GM18951 (cell line): ENCODE results near the gene PGAM4.
"Not testable (repeated sequence)": the region's sequence is repeated elsewhere in the genome, so short reads cannot be mapped to it uniquely, and the experiment has no call there.

Experiments used
- POLR2A ChIP-seq: IDR thresholded peaks from 4 replicates; pipeline ENCODE4 v1.6.1; 2011; ENCODE audit warnings: mild to moderate bottlenecking; ENCODE audit not compliant: insufficient read length, insufficient read depth; ENCODE audit errors: extremely low read depth
- in situ Hi-C: fragments of 300-500 bp; cut with MboI; formaldehyde crosslinking; loops from one replicate; pipeline ENCODE4 v1.12.0; 2022; ENCODE audit warnings: low sequenced_read_pairs, mixed read lengths, inconsistent platforms; ENCODE audit not compliant: unreplicated experiment

Gene PGAM4

DNA sequence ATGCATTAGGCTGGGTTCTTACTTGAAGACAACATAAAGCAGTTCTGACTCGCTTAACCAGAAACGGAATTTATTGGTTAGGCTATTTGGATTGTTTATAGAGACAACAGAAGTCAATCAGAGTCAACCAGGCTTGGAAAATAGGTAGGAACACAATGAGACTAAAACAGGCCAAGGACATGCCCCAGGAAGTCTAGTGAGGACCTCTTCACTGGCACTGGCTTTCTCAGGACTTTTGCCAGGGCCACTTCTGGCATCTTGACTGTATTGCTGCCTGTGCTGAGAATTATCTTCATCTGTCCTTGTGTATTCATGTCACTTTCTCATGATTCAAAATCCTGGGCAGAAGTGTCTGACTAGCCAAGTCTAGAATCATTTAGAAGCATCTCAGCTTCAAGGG is 19.6 kb downstream of the PGAM4 start:
- no peak for TF ChIP-seq POLR2A
- in situ Hi-C loops: no loop called here

- no peak for TF ChIP-seq POLR2A
Observed at GRCh38 chrX:77946571-77946970, 22.9 kb downstream of the PGAM4 start.

GRCh38 chrX:77945910-77946545 is 23.4 kb downstream of the PGAM4 start:
- TF ChIP-seq POLR2A: no peak
- in situ Hi-C loops: no loop called here

More at GRCh38 chrX:77946571-77946970, 22.9 kb downstream of the PGAM4 start:
- in situ Hi-C loops: no loop called here

DNA sequence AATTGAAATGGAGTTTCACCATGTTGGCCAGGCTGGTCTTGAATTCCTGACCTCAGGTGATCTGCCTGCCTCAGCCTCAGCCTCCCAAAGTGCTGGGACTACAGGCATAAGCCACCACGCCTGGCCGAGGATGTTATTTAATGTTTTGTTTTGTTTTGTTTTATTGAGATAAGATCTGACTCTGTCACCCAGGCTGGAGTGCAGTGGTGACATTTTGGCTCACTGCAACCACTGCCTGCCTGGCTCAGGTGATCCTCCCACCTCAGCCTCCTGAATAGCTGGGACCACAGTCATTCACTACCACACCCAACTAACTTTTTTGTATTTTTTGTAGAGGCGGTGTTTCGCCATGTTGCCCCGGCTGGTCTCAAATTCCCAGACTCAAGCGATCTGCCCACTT is 24.4 kb downstream of the PGAM4 start:
- in situ Hi-C loops: not testable (repeated sequence)

GRCh38 chrX:77938083-77938680 is 31.3 kb downstream of the PGAM4 start:
- TF ChIP-seq POLR2A: no peak
- in situ Hi-C loops: no loop called here

DNA sequence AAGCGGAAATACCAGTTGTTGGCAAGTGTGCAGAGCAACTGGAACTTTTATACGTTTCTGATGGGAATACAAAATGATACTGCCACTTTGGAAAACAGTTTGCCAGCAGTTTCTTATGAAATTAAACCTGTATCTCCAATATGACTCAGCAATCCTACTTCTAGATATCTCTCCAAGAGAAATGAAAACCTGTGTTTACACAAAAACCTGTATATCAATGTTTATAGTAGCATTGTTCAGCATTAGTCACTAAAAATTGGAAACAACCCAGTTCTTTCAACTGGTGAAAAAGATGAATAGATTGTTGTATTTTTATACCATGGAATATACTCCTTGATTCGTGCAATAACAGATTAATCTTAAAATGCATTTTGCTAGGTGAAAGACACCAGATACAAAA is 32.1 kb downstream of the PGAM4 start:
- in situ Hi-C loops: no loop called here
- no peak for TF ChIP-seq POLR2A

DNA sequence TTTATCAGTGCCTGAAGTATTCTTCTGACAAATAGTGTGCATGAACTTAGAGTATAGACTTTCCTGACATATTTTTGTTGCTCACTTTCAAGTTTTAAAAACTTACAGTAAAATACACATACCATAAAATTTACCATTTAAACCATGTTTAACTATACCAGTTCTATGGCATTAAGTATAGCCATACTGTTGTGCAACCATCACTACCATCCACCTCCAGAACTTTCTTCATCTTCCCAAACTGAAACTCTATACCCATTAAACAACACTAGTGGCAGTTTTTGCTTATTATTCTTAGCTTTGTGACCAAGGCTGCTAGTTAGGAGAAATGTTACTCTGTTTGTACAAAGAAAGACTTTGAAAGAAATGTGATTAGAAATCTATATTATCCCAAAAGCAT is 33.1 kb downstream of the PGAM4 start:
- no peak for TF ChIP-seq POLR2A
- in situ Hi-C loops: no loop called here

DNA sequence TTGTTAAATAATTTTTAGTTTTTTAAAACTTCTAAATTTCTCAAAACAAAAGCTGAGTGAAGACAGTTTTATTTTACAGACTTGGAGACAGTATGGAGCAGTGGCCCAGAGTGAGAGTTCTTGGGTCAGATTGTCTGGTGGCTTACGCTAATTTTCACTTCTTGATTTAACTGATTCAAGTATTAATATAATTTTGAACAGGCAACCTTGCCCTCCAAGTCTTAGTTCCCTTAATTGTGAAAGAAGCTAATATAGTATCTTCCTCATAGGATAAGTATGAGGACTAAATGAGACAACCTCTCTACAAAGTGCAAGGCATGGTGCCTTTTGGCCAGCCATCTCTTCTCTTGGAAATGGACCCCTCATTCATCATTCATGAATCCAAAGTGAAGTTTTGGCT is 33.6 kb downstream of the PGAM4 start:
- in situ Hi-C loops: no loop called here
- no peak for TF ChIP-seq POLR2A

DNA sequence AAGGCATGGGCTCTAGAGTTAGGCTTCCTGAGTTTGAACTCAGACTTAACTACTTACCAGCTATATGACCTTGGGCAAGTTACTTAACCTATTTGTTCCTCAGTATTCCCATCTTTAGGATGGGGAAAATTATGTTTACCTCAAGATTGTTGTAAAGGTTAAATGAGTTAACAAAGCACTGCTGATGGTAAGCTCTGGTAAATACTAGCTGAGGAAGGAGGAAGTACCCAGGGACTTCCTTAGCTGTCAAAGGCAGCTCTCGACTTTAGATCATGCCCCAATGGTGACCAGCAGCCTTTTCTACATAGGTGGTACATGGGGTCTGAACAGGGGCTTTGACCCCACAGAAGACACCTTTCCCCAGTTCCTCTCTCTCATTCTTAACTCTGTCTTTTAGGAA is 38.9 kb downstream of the PGAM4 start:
- TF ChIP-seq POLR2A: no peak
- in situ Hi-C loops: no loop called here

DNA sequence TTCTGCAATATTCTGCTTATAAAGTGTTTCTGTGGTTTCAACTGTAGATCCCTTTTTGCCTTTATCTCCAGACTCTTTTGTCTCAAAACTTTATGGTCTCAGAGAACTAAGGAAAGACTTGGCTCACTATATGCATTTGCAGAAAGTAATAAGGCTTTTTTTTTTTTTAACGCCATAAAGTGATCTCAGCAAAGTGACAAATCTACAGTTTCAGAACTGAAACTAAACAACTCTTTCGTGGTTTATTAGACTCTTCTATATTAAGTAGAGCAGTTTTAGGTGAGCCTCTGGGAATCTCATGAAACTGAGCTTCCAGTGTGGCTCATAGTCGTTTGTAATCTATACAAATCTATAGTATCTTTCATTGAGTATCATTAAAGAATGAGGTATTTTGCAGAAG is 43.7 kb downstream of the PGAM4 start:
- in situ Hi-C loops: no loop called here
- TF ChIP-seq POLR2A: no peak

DNA sequence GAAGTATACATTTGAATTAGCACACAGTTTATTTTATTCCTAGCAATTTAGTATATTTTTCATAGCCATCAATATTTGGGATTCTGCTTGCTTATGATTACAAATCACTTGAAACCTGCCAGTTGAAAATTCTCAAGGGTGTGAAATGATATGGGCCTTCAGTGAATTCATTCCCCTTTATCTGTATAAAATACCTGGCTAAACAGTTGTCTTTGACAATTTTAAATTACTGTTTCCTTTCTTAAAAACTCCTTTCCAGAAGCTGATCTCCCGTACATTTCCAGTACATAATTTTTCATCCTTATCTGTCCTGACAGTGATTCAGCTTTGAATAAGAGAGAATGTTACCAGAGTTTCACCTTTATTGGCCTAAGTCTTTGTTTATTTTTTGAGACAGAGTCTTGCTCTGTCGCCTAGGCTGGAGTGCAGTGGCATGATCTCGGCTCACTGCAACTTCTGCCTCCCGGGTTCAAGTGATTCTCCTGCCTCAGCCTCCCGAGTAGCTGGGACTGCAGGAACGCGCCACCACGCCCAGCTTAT is 45.0 kb downstream of the PGAM4 start:
- in situ Hi-C loops: no loop called here
- TF ChIP-seq POLR2A: no peak

GRCh38 chrX:77922787-77923186 is 46.7 kb downstream of the PGAM4 start:
- TF ChIP-seq POLR2A: no peak
- in situ Hi-C loops: no loop called here

DNA sequence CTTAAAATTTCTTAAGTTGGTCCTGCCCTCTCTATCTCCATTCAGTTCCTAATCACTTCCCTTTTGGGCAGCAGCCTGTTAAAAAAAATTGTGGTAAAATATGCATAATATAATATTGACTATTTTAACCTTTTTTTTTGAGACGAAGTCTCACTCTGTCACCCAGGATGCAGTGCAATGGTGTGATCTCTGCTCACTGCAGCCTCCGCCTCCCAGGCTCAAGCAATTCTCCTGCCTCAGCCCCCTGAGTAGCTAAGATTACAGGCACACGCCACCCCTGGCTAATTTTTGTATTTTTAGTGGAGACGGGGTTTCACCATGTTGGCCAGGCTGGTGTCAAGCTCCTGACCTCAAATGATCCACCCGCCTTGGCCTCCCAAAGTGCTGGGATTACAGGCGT is 50.1 kb downstream of the PGAM4 start:
- in situ Hi-C loops: loop anchor here (10.0 kb wide), 1 partner anchor 105 kb away; no protein-coding TSS in a partner anchor

DNA sequence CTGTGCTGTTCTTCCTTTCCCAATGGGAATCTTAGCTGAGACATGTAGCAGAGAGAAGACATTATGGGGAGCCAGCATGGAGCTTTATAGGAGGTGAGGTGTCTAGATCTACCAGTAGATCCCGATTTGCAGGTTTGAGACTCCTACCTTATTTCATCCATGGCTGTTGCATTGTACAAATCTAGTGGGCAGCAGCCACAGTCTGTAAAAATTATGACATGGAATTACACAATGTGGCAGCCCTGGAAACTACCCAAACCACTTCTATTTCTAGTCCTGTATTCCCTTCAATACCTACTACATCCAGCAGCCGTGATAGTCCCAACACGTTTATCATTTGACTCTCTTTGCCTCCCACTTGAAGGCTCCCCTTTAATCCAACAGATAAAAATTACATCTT is 50.9 kb downstream of the PGAM4 start:
- no peak for TF ChIP-seq POLR2A
- in situ Hi-C loops: loop anchor here (10.0 kb wide), 1 partner anchor 106 kb away; no protein-coding TSS in a partner anchor
